Colonic mucosa (tissue), 4 donors: Measurements from ENCODE around the gene GGT5. TPM values are rescaled to one million over a fixed set of nuclear protein-coding genes. Genes with fewer than 3 reads are reported as not detected.
"Not testable (repeated sequence)": the region's sequence is repeated elsewhere in the genome, so short reads cannot be mapped to it uniquely, and the experiment has no call there.

Experiments used
- DNase-seq: peaks from one replicate; pipeline ENCODE4 v3.0.0-alpha.2; 2020
- H3K27ac ChIP-seq: fragments of 200-600 bp; one replicate; pipeline ENCODE4 v1.8.0; 2021
- H3K27me3 ChIP-seq: fragments of 200-600 bp; one replicate; pipeline ENCODE4 v1.8.0; 2021
- H3K36me3 ChIP-seq: fragments of 200-600 bp; one replicate; pipeline ENCODE4 v1.8.0; 2021
- H3K4me1 ChIP-seq: fragments of 200-600 bp; one replicate; pipeline ENCODE4 v1.8.0; 2021; ENCODE audit warnings: mild to moderate bottlenecking
- H3K4me3 ChIP-seq: fragments of 200-600 bp; one replicate; pipeline ENCODE4 v1.8.0; 2021
- H3K9ac ChIP-seq, 2 donors: one replicate each; pipeline ENCODE4 v1.7.0; 2013; ENCODE audit warnings: control low read depth in 2 of 2, low read depth in 2 of 2, low read length in 2 of 2
- H3K9me3 ChIP-seq: fragments of 200-600 bp; one replicate; pipeline ENCODE4 v1.8.0; 2021
- CTCF ChIP-seq: fragments of 200-600 bp; IDR thresholded peaks from one replicate; pipeline ENCODE4 v1.8.0; 2022; ENCODE audit warnings: antibody characterized with exemption, mild to moderate bottlenecking
- intact Hi-C: fragments of 100-400 bp; cut with DNase I; formaldehyde crosslinking; loops from one replicate; pipeline ENCODE4 v1.14.1; 2022
- total RNA-seq, 2 donors: library from RNA; stranded (reverse); fragmentation: NEBNext Ultra II Directional in 1 of 2; extraction: Animal tissue kit (Norgen Biotek cat#: 25700) in 1 of 2; gene quantifications; one replicate each; pipeline ENCODE4 v1.2.1, GENCODE V29; 2021
- donor health status: healthy.
- donor health status: DM: no; HTN: no; CAD: no.
- donor health status: DM: no; HTN: no; CAD: no.

Gene GGT5
- total RNA-seq, 2 donors from 2014 or later, result 2.6 to 3.7 TPM

DNA sequence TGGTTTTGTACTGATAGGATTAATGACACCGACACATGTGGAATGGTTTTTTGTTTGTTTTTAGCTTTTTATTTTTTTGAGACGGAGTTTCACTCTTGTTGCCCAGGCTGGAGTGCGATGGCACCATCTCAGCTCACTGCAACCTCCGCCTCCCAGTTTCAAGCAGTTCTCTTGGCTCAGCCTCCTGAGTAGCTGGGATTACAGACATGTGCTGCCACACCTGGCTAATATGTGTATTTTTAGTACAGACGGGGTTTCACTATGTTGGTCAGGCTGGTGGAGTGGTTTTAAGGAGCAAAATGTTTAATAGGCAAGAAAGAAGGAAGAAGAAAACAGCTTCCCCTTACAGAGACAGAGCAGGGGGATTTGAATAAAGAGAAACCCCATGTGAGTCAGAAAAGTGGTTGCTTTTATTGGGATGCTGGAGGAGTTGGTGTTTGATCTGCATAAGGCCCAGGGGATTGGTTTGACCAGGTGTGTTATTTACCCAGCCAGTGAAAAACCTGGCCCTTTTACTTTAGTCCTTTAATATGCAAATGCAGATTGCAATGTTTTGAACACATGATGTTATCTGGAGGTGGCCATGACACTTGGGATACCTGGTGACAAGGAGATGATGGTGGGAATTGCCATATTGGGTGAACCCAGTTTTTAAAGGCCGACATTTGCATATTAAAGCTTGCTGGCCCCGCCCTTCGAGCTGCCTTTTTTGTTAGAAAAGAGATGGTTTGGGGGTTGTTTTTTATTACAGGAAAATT, 39.3 kb downstream of the GGT5 start:
- no peaks in the 10 kb centered on the region for H3K36me3 ChIP-seq
- no peak for DNase-seq
- intact Hi-C loops, result no loop called here
- no peaks in the 10 kb centered on the region for H3K9me3 ChIP-seq
- peaks cover 11% of the 10 kb centered on the region for H3K4me1 ChIP-seq
- no peak for TF ChIP-seq CTCF
- no peak overlapping the region for H3K9ac ChIP-seq
- no peak overlapping the region for H3K27ac ChIP-seq
- no peaks in the 10 kb centered on the region for H3K27me3 ChIP-seq
- H3K4me3 ChIP-seq, result no peak overlapping the region

DNA sequence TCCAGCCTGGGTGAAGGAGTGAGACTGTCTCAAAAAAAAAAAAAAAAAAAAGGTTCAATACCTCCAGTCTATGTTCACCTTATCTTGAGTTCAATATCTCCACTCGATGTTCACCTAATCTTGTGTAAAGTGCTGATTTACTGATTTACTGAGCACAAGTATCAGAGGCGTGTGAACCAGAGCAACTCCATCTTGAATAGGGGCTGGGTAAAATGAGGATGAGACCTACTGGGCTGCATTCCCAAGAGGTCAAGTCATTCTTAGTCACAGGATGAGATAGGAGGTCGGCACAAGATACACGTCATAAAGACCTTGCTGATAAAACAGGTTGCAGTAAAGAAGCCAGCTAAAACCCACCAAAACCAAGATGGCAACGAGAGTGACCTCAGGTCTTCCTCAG, 41.0 kb downstream of the GGT5 start:
- H3K36me3 ChIP-seq, DNase-seq, H3K27ac ChIP-seq, H3K27me3 ChIP-seq, intact Hi-C loops, H3K4me3 ChIP-seq, H3K9ac ChIP-seq, H3K9me3 ChIP-seq: not testable (repeated sequence)
- peaks cover 11% of the 10 kb centered on the region for H3K4me1 ChIP-seq

DNA sequence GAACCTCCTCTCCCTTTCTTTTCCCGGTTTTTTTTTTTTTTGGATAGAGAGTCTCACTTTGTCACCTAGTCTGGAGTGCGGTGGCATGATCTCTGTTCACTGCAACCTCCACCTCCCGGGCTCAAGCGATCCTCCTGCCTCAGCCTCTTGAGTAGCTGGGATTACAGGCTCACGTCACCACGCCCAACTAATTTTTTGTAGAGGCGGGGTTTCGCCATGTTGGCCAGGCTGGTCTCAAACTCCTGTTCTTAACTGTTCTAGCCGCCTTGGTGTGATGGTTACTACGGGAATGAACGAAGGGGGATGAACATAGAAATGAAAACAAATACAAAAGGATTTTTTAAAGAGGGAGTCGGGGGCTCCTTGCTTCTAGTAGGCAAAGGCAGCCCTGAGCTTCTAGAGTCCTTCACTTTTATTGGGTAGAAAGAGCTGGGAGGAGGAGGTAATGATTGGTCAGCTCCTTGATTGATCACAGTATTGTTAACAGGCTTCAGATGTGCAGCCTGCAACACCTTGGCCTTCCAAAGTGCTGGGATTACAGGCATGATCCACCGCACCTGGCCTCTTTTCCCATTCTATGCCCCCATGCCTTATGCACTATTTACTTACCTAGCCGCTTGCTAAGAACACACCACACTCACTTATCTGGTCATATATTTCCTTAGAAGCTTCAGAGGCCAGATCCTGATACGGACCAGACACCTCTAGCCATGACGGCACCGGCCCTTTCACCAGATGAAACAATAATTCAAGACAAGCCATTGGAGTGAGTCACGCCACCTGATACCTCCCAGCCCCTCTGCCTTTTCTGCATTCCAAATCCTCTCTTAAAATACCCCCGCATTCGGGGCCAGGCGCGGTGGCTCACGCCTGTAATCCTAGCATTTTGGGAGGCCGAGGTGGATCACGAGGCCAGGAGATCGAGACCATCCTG, 42.9 kb downstream of the GGT5 start:
- peaks cover 1% of the 10 kb centered on the region for H3K4me1 ChIP-seq
- no peak overlapping the region for H3K27ac ChIP-seq
- no peak for TF ChIP-seq CTCF
- no peaks in the 10 kb centered on the region for H3K27me3 ChIP-seq
- no peaks in the 10 kb centered on the region for H3K36me3 ChIP-seq
- intact Hi-C loops, result no loop called here
- DNase-seq, result no peak
- no peaks in the 10 kb centered on the region for H3K9me3 ChIP-seq
- H3K9ac ChIP-seq, result no peak overlapping the region
- no peak overlapping the region for H3K4me3 ChIP-seq

GRCh38 chr22:24200619-24201212, 44.2 kb downstream of the GGT5 start:
- H3K9ac ChIP-seq, result no peak overlapping the region
- no peak overlapping the region for H3K27ac ChIP-seq
- no peak overlapping the region for H3K4me3 ChIP-seq
- intact Hi-C loops, result no loop called here
- no peak for TF ChIP-seq CTCF
- no peaks in the 10 kb centered on the region for H3K27me3 ChIP-seq
- H3K9me3 ChIP-seq, result no peaks in the 10 kb centered on the region
- H3K4me1 ChIP-seq, result no peaks in the 10 kb centered on the region
- DNase-seq, result no peak
- H3K36me3 ChIP-seq, result no peaks in the 10 kb centered on the region

GRCh38 chr22:24198682-24199052, 46.2 kb downstream of the GGT5 start:
- intact Hi-C loops, result no loop called here

More at GRCh38 chr22:24198682-24199052, 46.2 kb downstream of the GGT5 start:
- no peak overlapping the region for H3K9ac ChIP-seq
- no peak for TF ChIP-seq CTCF
- H3K27ac ChIP-seq, result no peak overlapping the region
- no peaks in the 10 kb centered on the region for H3K36me3 ChIP-seq
- no peaks in the 10 kb centered on the region for H3K4me1 ChIP-seq
- no peak overlapping the region for H3K4me3 ChIP-seq
- no peak for DNase-seq
- no peaks in the 10 kb centered on the region for H3K9me3 ChIP-seq
- H3K27me3 ChIP-seq, result no peaks in the 10 kb centered on the region
